ENCODE data around the gene XCR1. TPM values are rescaled to one million over a fixed set of nuclear protein-coding genes. Genes with fewer than 3 reads are reported as not detected.

The XCR1 gene
- total and polyA plus RNA-seq, 2 donors (not counting 1 experiment from before 2014, with no cell fraction given) = 0.01 TPM; not detected in 1

GRCh38 chr3:46017720-46018119, 9.6 kb downstream of the XCR1 start:
- no peak overlapping the region for H2AFZ ChIP-seq (ENCODE audit: insufficient read depth, low read depth, low read length, poor library complexity, severe bottlenecking)
- H3K4me3 ChIP-seq (ENCODE audit: control extremely low read depth in 1 of 5, extremely low read depth in 1 of 5, insufficient read depth in 1 of 5, low read depth in 2 of 5, low read length in 4 of 5) = no peak overlapping the region
- no peaks in the 10 kb centered on the region for H3K36me3 ChIP-seq (replicated peaks in 1 of 2; ENCODE audit: control extremely low read depth in 1 of 2, control insufficient read depth in 1 of 2, extremely low read depth in 1 of 2, insufficient read depth in 2 of 2, low read length in 1 of 2)
- no peak for ATAC-seq (ENCODE audit: low read depth)
- no peaks in the 10 kb centered on the region for H3K4me1 Mint-ChIP-seq
- H4K20me1 ChIP-seq (ENCODE audit: control insufficient read depth, insufficient read depth, low read length, poor library complexity, severe bottlenecking) = no peaks in the 10 kb centered on the region
- 100% methylated on average over 1 of the region's 2 CpGs for WGBS (ENCODE audit: insufficient coverage)
- intact Hi-C loops (cut with micrococcal nuclease) = no loop called here
- H3K4me3 Mint-ChIP-seq = no peak overlapping the region
- ChIA-PET POLR2A (no interaction called here), CTCF (no interaction called here)
- peaks cover 14% of the 10 kb centered on the region for H3K27me3 Mint-ChIP-seq
- no peak overlapping the region for H3K27ac ChIP-seq (ENCODE audit: low read length in 2 of 2)
- no peaks in the 10 kb centered on the region for H3K9me3 Mint-ChIP-seq (ENCODE audit: insufficient read depth)
- no peak overlapping the region for H3K4me2 ChIP-seq (replicated peaks; ENCODE audit: low read depth, low read length, poor library complexity, severe bottlenecking)
- no peaks in the 10 kb centered on the region for H3K79me2 ChIP-seq (ENCODE audit: control insufficient read depth, insufficient read depth, low read length)
- no peak overlapping the region for H3K9ac ChIP-seq (ENCODE audit: low read length)
- H3K27me3 ChIP-seq (replicated peaks in 1 of 4; ENCODE audit: control extremely low read depth in 1 of 4, control insufficient read depth in 3 of 4, insufficient read depth in 4 of 4, low read length in 3 of 4) = peaks cover 0 to 7% (median 0%) of the 10 kb centered on the region in 4 experiments
- TF ChIP-seq EZH2 (IDR thresholded peaks at IDR 0.05; ENCODE audit: borderline replicate concordance, insufficient read depth, low read depth, low read length, poor library complexity, severe bottlenecking) = no peak
- TF ChIP-seq, protein P1, sequence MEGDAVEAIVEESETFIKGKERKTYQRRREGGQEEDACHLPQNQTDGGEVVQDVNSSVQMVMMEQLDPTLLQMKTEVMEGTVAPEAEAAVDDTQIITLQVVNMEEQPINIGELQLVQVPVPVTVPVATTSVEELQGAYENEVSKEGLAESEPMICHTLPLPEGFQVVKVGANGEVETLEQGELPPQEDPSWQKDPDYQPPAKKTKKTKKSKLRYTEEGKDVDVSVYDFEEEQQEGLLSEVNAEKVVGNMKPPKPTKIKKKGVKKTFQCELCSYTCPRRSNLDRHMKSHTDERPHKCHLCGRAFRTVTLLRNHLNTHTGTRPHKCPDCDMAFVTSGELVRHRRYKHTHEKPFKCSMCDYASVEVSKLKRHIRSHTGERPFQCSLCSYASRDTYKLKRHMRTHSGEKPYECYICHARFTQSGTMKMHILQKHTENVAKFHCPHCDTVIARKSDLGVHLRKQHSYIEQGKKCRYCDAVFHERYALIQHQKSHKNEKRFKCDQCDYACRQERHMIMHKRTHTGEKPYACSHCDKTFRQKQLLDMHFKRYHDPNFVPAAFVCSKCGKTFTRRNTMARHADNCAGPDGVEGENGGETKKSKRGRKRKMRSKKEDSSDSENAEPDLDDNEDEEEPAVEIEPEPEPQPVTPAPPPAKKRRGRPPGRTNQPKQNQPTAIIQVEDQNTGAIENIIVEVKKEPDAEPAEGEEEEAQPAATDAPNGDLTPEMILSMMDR (IDR thresholded peaks at IDR 0.05) = no peak
- H3K27ac Mint-ChIP-seq = no peak overlapping the region
- no peak for DNase-seq
- H3K4me1 ChIP-seq (ENCODE audit: control insufficient read depth in 2 of 2, insufficient read depth in 2 of 2, low read length in 2 of 2) = no peaks in the 10 kb centered on the region
- H3K9me3 ChIP-seq (ENCODE audit: control extremely low read depth in 1 of 3, control insufficient read depth in 2 of 3, insufficient read depth in 1 of 3, low read length in 2 of 3) = no peaks in the 10 kb centered on the region

DNA sequence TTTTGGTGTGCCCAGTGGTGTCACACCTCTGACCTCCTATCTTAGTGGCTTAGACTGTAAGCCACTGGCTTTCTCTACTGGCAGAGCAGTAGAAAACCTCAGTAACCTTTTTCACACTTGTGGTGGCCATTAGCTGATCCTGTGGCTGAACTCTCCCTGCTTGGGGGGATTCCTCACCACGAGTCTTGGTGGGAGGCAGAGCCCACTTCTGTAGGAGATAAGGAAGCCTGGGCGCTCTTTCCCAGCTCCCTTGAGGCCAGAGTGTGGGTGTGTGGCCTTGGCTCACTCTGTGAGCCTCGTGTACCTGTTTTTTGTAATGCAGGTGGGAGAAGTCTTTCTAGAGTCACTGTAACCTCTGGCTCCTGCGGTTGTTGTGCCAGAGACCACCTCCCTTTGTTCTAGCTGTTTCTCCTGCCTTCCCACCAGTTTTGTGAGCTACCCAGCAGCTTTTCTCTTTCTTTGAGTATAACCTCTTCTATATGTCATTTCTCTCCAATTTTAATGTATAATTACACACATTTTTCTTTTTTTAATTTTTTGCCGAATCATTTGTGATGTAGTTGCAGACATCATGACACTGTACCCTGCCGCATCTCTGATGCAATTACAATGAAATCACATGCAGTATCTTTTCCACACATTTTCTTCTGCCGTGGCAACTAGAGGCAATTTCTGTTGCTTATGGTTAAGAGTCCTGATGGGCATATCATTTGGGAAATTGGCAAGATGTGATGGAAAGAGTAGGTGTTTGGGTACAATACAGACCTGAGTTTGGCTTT, 13.8 kb downstream of the XCR1 start:
- ATAC-seq (ENCODE audit: low read depth) (no peak), DNase-seq (no peak)
- Histone ChIP-seq H3K27ac (ENCODE audit: low read length in 2 of 2) (no peak overlapping the region), H3K27me3 (replicated peaks in 1 of 4; ENCODE audit: control extremely low read depth in 1 of 4, control insufficient read depth in 3 of 4, insufficient read depth in 4 of 4, low read length in 3 of 4) (peaks cover 0 to 5% (median 2%) of the 10 kb centered on the region in 4 experiments), H3K9ac (ENCODE audit: low read length) (no peak overlapping the region), H2AFZ (ENCODE audit: insufficient read depth, low read depth, low read length, poor library complexity, severe bottlenecking) (no peak overlapping the region), H3K4me2 (replicated peaks; ENCODE audit: low read depth, low read length, poor library complexity, severe bottlenecking) (no peak overlapping the region), H3K36me3 (replicated peaks in 1 of 2; ENCODE audit: control extremely low read depth in 1 of 2, control insufficient read depth in 1 of 2, extremely low read depth in 1 of 2, insufficient read depth in 2 of 2, low read length in 1 of 2) (no peaks in the 10 kb centered on the region), H3K79me2 (ENCODE audit: control insufficient read depth, insufficient read depth, low read length) (no peaks in the 10 kb centered on the region), H3K4me1 (ENCODE audit: control insufficient read depth in 2 of 2, insufficient read depth in 2 of 2, low read length in 2 of 2) (no peaks in the 10 kb centered on the region), H3K4me3 (ENCODE audit: control extremely low read depth in 1 of 5, extremely low read depth in 1 of 5, insufficient read depth in 1 of 5, low read depth in 2 of 5, low read length in 4 of 5) (no peak overlapping the region), H4K20me1 (ENCODE audit: control insufficient read depth, insufficient read depth, low read length, poor library complexity, severe bottlenecking) (no peaks in the 10 kb centered on the region), H3K9me3 (ENCODE audit: control extremely low read depth in 1 of 3, control insufficient read depth in 2 of 3, insufficient read depth in 1 of 3, low read length in 2 of 3) (no peaks in the 10 kb centered on the region)
- ChIA-PET POLR2A (no interaction called here), CTCF (no interaction called here)
- intact Hi-C loops (cut with micrococcal nuclease) = no loop called here
- Mint-ChIP-seq H3K27me3 (peaks cover 3% of the 10 kb centered on the region), H3K4me3 (no peak overlapping the region), H3K4me1 (no peaks in the 10 kb centered on the region), H3K27ac (no peak overlapping the region), H3K9me3 (ENCODE audit: insufficient read depth) (no peaks in the 10 kb centered on the region)
- 79% methylated on average over 3 of the region's 7 CpGs for WGBS (ENCODE audit: insufficient coverage)
- TF ChIP-seq EZH2 (IDR thresholded peaks at IDR 0.05; ENCODE audit: borderline replicate concordance, insufficient read depth, low read depth, low read length, poor library complexity, severe bottlenecking) = no peak
- TF ChIP-seq, protein P1 (IDR thresholded peaks at IDR 0.05) = no peak

Data from B cell (primary cell).